Choroid plexus epithelial cell (primary cell): ENCODE data around the gene FRAT2.
A peak's percentile ranks its signal among the peaks of the same experiment; 100 is the strongest.

Source experiments
- DNase-seq: peaks from one replicate; pipeline ENCODE4 v3.0.0-alpha.2; 2010; ENCODE audit warnings: low read depth
- H3K4me3 ChIP-seq: 2 replicates; pipeline ENCODE4 v1.5.1; 2011; ENCODE audit warnings: low read depth, mild to moderate bottlenecking, control low read depth, low read length, moderate library complexity
- TF ChIP-seq, protein P1 (sequence below): conservative IDR thresholded peaks from 2 replicates; pipeline ENCODE4 v1.5.1; 2011; ENCODE audit warnings: low read depth, mild to moderate bottlenecking, control low read depth, inconsistent platforms, low read length, moderate library complexity

FRAT2 gene

DNA sequence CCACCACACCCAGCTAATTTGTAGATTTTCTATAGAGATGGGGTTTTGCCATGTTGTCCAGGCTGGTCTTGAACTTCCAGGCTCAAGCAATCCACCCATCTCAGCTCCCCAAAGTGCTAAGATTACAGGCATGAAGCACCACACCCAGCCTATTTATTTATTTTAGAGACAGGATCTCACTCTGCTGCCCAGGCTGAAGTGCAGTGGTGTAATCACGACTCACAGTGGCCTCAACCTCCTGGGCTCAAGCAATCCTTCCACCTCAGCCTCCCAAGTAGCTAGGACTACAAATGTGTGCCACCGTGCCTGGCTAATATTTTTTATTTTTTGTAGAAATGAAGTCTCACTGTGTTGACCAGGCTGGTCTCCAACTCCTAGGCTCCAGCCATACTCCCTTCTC is 6.9 kb upstream of the FRAT2 start:
- no peak overlapping the region for H3K4me3 ChIP-seq
- DNase-seq = no peak
- TF ChIP-seq, protein P1, sequence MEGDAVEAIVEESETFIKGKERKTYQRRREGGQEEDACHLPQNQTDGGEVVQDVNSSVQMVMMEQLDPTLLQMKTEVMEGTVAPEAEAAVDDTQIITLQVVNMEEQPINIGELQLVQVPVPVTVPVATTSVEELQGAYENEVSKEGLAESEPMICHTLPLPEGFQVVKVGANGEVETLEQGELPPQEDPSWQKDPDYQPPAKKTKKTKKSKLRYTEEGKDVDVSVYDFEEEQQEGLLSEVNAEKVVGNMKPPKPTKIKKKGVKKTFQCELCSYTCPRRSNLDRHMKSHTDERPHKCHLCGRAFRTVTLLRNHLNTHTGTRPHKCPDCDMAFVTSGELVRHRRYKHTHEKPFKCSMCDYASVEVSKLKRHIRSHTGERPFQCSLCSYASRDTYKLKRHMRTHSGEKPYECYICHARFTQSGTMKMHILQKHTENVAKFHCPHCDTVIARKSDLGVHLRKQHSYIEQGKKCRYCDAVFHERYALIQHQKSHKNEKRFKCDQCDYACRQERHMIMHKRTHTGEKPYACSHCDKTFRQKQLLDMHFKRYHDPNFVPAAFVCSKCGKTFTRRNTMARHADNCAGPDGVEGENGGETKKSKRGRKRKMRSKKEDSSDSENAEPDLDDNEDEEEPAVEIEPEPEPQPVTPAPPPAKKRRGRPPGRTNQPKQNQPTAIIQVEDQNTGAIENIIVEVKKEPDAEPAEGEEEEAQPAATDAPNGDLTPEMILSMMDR = no peak

DNA sequence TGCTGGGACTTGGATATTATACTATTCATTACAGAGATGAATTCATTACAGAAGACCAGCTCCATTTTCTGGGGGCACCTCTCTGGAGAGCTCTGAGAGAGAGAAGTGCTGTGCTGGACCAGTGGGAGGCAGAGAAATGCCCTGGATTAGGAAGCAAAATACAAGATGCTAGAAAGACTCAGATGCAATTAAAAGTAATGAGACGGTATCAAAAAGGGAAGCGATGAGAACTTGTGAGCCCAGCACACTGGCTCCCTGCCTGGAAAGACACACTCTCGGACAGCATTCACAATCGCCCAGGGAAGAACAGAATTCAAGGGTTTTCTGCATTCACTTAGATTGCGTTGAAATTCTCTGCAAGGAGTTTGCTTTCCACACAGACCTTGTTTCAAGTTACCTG is 3.5 kb upstream of the FRAT2 start:
- no peak for DNase-seq
- H3K4me3 ChIP-seq = no peak overlapping the region
- TF ChIP-seq, protein P1 = no peak

DNA sequence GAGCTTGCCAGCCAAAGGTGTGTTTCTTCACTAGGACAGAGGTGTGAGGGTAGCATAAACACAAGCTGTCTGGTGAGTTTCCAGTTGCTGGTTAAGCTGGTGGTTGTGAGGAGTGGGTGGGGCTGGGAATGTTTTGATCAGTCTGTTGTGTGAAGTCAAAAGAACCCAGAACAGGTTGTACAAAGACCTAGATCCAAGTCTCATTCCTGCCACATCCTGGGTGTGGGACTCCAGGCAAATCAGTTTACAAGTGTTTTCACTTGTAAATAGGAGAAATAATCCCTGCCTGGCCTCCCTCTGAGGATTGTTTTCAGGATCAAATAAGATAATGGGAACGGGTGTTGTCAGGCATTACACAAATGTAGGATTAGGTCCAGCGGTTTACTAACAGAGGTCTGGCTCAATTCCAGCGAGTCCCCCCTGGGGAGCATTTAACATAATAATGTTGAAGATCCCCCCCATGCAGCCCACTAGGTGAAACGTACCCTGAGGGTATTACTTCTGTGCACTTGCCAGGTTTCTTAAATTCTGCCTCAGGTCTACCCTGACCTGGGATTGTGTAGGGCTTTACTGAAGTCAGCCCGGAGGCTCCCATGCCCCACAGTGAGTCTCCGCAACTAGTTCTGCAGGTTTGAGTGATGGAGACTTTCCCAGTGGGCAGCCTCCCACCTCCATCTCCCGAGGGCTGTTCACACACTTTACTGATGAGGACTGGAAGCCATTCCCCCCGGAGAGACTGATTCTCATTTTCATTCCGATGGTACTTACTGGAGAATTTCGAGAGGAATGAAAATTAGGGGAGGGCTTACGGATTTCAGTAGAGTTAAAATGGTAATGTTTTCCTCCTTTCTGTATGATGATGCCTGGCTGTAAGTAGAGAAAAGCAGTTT is 2.7 kb upstream of the FRAT2 start:
- DNase-seq = peak; percentile 12
- TF ChIP-seq, protein P1 = no peak
- H3K4me3 ChIP-seq = no peak overlapping the region

DNA sequence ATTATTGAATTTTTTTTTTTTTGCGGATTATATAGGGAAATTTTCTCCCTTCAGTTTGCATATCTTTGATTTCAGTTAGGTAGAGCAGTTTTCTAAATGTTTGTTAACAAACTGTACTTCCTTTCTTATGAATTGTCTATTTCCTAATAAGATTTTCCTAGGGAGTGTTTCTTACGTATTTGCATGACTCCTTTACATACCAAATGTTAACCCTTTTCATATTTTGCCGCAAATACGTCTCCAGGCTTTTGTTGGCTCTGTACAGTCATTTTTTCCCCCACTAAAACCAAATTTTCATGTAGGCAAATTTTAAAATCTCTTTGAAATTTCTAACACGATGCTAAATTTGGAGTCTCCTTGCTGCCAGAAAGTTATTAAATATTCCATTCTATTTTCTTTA is 1.9 kb upstream of the FRAT2 start:
- peak; percentile 38 for DNase-seq
- no peak overlapping the region for H3K4me3 ChIP-seq
- TF ChIP-seq, protein P1 = no peak

DNA sequence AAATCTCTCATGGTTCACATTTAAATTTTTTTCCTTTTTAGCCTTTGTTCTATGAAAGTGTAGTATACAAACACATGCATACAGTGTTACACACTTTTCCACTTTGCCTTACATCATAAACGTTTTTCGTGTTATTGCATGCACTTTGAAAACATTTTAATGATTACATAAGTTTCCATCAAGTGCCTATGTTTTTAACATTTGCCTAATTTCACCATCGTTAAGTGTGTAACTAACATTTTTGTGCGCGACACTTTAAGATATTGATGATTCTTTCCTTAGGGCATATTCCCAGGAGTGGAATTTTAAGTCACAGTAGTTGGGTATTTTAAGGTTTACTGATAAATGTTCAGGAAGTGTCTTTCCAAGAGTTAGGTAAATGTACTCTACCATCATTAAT is 1.5 kb upstream of the FRAT2 start:
- no peak overlapping the region for H3K4me3 ChIP-seq
- DNase-seq = no peak
- TF ChIP-seq, protein P1 = no peak

DNA sequence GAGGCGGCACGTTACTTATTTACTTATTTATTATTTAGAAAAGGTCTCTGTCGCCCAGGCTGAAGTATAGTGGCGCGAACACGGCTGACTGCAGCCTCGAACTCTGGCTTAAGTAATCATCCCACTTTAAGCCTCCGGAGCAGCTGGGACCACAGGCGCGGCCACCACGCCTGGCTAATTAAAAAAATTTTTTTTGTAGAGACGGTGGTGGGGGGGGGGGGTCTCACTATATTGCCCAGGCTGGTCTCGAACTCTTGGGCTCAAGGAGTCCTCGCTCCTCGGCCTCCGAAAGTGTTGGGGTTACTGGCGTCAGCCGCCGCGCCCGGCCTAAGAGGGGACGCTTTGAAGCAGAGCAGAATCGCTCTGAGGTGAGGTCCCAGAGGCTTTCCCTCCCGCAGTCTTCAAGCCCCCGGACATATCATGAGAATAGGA is 675 bp upstream of the FRAT2 start:
- TF ChIP-seq, protein P1 = no peak
- no peak for DNase-seq
- H3K4me3 ChIP-seq = peak overlapping the region; percentile 81
